ENCODE data around the gene OPCML. TPM values are rescaled to one million over a fixed set of nuclear protein-coding genes. Genes with fewer than 3 reads are reported as not detected.

Gene OPCML
- polyA plus RNA-seq, 1 donor (not counting 4 experiments of a cell fraction or from before 2014, with no cell fraction given), result 0.04 TPM

- no peaks in the 10 kb centered on the region for H3K79me2 ChIP-seq (ENCODE audit: control insufficient read depth, insufficient read depth, low read length)
Observed at GRCh38 chr11:133162227-133162626, 370.1 kb downstream of the OPCML start.

GRCh38 chr11:133160754-133161153 lies 371.5 kb downstream of the OPCML start:
- dilution Hi-C loops (cut with MboI; ENCODE audit: extremely low pct_ligation_motif_present, low sequenced_read_pairs), result no loop called here
- DNase-seq (ENCODE audit: low read depth, low spot score), result no peak
- no peaks in the 10 kb centered on the region for H3K36me3 ChIP-seq (ENCODE audit: control insufficient read depth in 2 of 2, extremely low read depth in 1 of 2, insufficient read depth in 2 of 2, low read length in 2 of 2)
- H3K4me2 ChIP-seq (ENCODE audit: control insufficient read depth, extremely low read depth, insufficient read depth, low read depth, low read length), result no peak overlapping the region
- no peaks in the 10 kb centered on the region for H3K9me3 ChIP-seq (ENCODE audit: control insufficient read depth, low read depth, low read length)
- H3K4me3 ChIP-seq (ENCODE audit: control insufficient read depth in 2 of 3, extremely low read depth in 1 of 3, insufficient read depth in 2 of 3, low read depth in 1 of 3, low read length in 3 of 3), result no peak overlapping the region
- H4K20me1 ChIP-seq (ENCODE audit: control insufficient read depth, extremely low read depth, insufficient read depth, low read length), result no peaks in the 10 kb centered on the region
- no peaks in the 10 kb centered on the region for H3K9me1 ChIP-seq (ENCODE audit: control insufficient read depth, extremely low read depth, insufficient read depth, low read length)
- TF ChIP-seq CTCF (optimal IDR thresholded peaks at IDR 0.05 in 1 of 3, IDR thresholded peaks at IDR 0.05 in 1 of 3, conservative IDR thresholded peaks at IDR 0.05 in 1 of 3; ENCODE audit: extremely low read depth in 1 of 3, insufficient read depth in 2 of 3, low read length in 3 of 3) (no peak), EZH2 (IDR thresholded peaks at IDR 0.05; ENCODE audit: low read length) (no peak)
- no peak overlapping the region for H3K9ac ChIP-seq (ENCODE audit: control insufficient read depth, extremely low read depth, insufficient read depth, low read length)
- no peak overlapping the region for H3K27ac ChIP-seq (ENCODE audit: control insufficient read depth, insufficient read depth, low read length)
- FAIRE-seq, result no peak
- no peak overlapping the region for H2AFZ ChIP-seq (ENCODE audit: control insufficient read depth, low read length)
- no peaks in the 10 kb centered on the region for H3K27me3 ChIP-seq (ENCODE audit: control insufficient read depth, extremely low read depth, insufficient read depth, low read length)
- no peaks in the 10 kb centered on the region for H3K79me2 ChIP-seq (ENCODE audit: control insufficient read depth, insufficient read depth, low read length)
- H3K4me1 ChIP-seq (ENCODE audit: control insufficient read depth, extremely low read depth, insufficient read depth, low read length), result no peaks in the 10 kb centered on the region

More at GRCh38 chr11:133162227-133162626, 370.1 kb downstream of the OPCML start:
- no peak overlapping the region for H3K9ac ChIP-seq (ENCODE audit: control insufficient read depth, extremely low read depth, insufficient read depth, low read length)
- H2AFZ ChIP-seq (ENCODE audit: control insufficient read depth, low read length), result no peak overlapping the region
- no peaks in the 10 kb centered on the region for H3K27me3 ChIP-seq (ENCODE audit: control insufficient read depth, extremely low read depth, insufficient read depth, low read length)
- H3K4me1 ChIP-seq (ENCODE audit: control insufficient read depth, extremely low read depth, insufficient read depth, low read length), result no peaks in the 10 kb centered on the region
- DNase-seq (ENCODE audit: low read depth, low spot score) (no peak), FAIRE-seq (no peak)
- H3K4me3 ChIP-seq (ENCODE audit: control insufficient read depth in 2 of 3, extremely low read depth in 1 of 3, insufficient read depth in 2 of 3, low read depth in 1 of 3, low read length in 3 of 3), result no peak overlapping the region
- no peak overlapping the region for H3K27ac ChIP-seq (ENCODE audit: control insufficient read depth, insufficient read depth, low read length)
- no peaks in the 10 kb centered on the region for H3K9me1 ChIP-seq (ENCODE audit: control insufficient read depth, extremely low read depth, insufficient read depth, low read length)
- H3K4me2 ChIP-seq (ENCODE audit: control insufficient read depth, extremely low read depth, insufficient read depth, low read depth, low read length), result no peak overlapping the region
- no peak for TF ChIP-seq EZH2 (IDR thresholded peaks at IDR 0.05; ENCODE audit: low read length)
- TF ChIP-seq CTCF (optimal IDR thresholded peaks at IDR 0.05 in 1 of 3, IDR thresholded peaks at IDR 0.05 in 1 of 3, conservative IDR thresholded peaks at IDR 0.05 in 1 of 3; ENCODE audit: extremely low read depth in 1 of 3, insufficient read depth in 2 of 3, low read length in 3 of 3), result no peak
- no peaks in the 10 kb centered on the region for H4K20me1 ChIP-seq (ENCODE audit: control insufficient read depth, extremely low read depth, insufficient read depth, low read length)
- dilution Hi-C loops (cut with MboI; ENCODE audit: extremely low pct_ligation_motif_present, low sequenced_read_pairs), result no loop called here
- H3K36me3 ChIP-seq (ENCODE audit: control insufficient read depth in 2 of 2, extremely low read depth in 1 of 2, insufficient read depth in 2 of 2, low read length in 2 of 2), result no peaks in the 10 kb centered on the region
- H3K9me3 ChIP-seq (ENCODE audit: control insufficient read depth, low read depth, low read length), result no peaks in the 10 kb centered on the region

Measured in keratinocyte (primary cell).